NB4 (cell line): Measurements from ENCODE around the gene OTOP2.

Experiments
- DNase-seq: peaks from one replicate; pipeline ENCODE4 v3.0.0; 2010; ENCODE audit warnings: low read depth
- H3K4me3 ChIP-seq: one replicate; pipeline ENCODE4 v1.5.1; 2011; ENCODE audit warnings: mild to moderate bottlenecking, low read depth, low read length, moderate library complexity
- MYC ChIP-seq: IDR thresholded peaks from 2 replicates; pipeline ENCODE4 v1.6.1; 2011; ENCODE audit warnings: low read depth, low read length
- POLR2A ChIP-seq: IDR thresholded peaks from 2 replicates; pipeline ENCODE4 v1.6.1; 2011; ENCODE audit warnings: mild to moderate bottlenecking; ENCODE audit not compliant: insufficient read length; ENCODE audit errors: extremely low read depth
- TF ChIP-seq, protein P1 (sequence below): IDR thresholded peaks from 2 replicates; pipeline ENCODE4 v1.6.1; 2011; ENCODE audit warnings: low read depth, low read length
- TF ChIP-seq, protein P2 (sequence below): IDR thresholded peaks from one replicate; pipeline ENCODE4 v1.5.1; 2012; ENCODE audit warnings: low read depth, low read length

The OTOP2 gene, protein sequence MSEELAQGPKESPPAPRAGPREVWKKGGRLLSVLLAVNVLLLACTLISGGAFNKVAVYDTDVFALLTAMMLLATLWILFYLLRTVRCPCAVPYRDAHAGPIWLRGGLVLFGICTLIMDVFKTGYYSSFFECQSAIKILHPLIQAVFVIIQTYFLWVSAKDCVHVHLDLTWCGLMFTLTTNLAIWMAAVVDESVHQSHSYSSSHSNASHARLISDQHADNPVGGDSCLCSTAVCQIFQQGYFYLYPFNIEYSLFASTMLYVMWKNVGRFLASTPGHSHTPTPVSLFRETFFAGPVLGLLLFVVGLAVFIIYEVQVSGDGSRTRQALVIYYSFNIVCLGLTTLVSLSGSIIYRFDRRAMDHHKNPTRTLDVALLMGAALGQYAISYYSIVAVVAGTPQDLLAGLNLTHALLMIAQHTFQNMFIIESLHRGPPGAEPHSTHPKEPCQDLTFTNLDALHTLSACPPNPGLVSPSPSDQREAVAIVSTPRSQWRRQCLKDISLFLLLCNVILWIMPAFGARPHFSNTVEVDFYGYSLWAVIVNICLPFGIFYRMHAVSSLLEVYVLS

GRCh38 chr17:74924250-74924948 is at the start of gene OTOP2:
OTOP2 (plus strand) TSS chr17:74924273; CDS start chr17:74924633, 360 bp downstream.
- TF ChIP-seq MYC, result no peak
- TF ChIP-seq, protein P1, sequence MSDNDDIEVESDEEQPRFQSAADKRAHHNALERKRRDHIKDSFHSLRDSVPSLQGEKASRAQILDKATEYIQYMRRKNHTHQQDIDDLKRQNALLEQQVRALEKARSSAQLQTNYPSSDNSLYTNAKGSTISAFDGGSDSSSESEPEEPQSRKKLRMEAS, result no peak
- TF ChIP-seq, protein P2, sequence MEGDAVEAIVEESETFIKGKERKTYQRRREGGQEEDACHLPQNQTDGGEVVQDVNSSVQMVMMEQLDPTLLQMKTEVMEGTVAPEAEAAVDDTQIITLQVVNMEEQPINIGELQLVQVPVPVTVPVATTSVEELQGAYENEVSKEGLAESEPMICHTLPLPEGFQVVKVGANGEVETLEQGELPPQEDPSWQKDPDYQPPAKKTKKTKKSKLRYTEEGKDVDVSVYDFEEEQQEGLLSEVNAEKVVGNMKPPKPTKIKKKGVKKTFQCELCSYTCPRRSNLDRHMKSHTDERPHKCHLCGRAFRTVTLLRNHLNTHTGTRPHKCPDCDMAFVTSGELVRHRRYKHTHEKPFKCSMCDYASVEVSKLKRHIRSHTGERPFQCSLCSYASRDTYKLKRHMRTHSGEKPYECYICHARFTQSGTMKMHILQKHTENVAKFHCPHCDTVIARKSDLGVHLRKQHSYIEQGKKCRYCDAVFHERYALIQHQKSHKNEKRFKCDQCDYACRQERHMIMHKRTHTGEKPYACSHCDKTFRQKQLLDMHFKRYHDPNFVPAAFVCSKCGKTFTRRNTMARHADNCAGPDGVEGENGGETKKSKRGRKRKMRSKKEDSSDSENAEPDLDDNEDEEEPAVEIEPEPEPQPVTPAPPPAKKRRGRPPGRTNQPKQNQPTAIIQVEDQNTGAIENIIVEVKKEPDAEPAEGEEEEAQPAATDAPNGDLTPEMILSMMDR, result no peak
- no peak for TF ChIP-seq POLR2A
- no peak within 1 kb of the TSS for H3K4me3 ChIP-seq
- peak; percentile 45 for DNase-seq

GRCh38 chr17:74874615-74875037 is 49.4 kb upstream of the OTOP2 start:
- TF ChIP-seq, protein P2, result no peak
- no peak for TF ChIP-seq MYC
- TF ChIP-seq, protein P1, result no peak
- no peak for TF ChIP-seq POLR2A
- DNase-seq, result no peak
- no peak overlapping the region for H3K4me3 ChIP-seq

- no peak for TF ChIP-seq POLR2A
- TF ChIP-seq, protein P2, result no peak
- TF ChIP-seq, protein P1, result no peak
- no peak for TF ChIP-seq MYC
- no peak overlapping the region for H3K4me3 ChIP-seq
- no peak for DNase-seq
Measured at GRCh38 chr17:74875155-74875976, 48.7 kb upstream of the OTOP2 start.

DNA sequence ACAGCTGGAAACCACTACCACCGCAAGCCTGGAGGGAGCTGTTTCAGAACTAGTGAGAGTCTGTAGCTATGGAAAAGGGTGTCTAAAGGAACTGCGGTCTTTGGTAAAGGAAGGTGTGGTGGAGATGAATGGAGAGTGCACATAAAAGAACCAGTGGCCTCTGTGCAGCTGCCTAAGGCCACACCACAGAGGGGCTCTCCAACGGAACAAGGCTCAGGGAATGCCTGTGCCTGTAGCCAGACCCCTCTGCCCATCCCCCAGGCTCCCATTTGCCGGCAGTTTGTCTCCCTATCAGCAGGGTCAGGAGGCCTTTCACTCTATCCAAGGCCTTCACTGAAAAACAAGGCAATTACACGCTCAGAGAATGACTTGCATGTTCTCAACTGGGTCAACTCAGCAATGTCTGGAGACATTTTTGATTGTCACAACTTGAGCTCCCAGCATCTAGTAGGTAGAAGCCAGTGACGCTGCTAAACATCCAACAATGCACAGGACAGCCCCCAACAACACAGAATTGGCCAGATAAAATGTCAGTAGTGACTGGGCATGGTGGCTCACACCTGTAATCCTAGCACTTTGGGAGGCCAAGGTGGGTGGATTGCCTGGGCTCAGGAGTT is 48.0 kb upstream of the OTOP2 start:
- TF ChIP-seq, protein P2, result no peak
- TF ChIP-seq, protein P1, result no peak
- TF ChIP-seq MYC (no peak), POLR2A (no peak)
- no peak overlapping the region for H3K4me3 ChIP-seq
- DNase-seq, result no peak
